GM21576 (cell line): ENCODE results near the gene ICAM4.

Experiments
- ATAC-seq: cut with Tn5 transposase; IDR thresholded peaks from one replicate; pipeline ENCODE4 v1.9.1; 2021; ENCODE audit warnings: mild to moderate bottlenecking, moderate library complexity; ENCODE audit not compliant: unreplicated experiment

ICAM4 gene

GRCh38 chr19:10317045-10317856 lies 30.5 kb downstream of the ICAM4 start:
- ATAC-seq, result no peak

- no peak for ATAC-seq
Measured at GRCh38 chr19:10317857-10318462, 31.2 kb downstream of the ICAM4 start.

GRCh38 chr19:10318807-10319682 lies 32.3 kb downstream of the ICAM4 start:
- ATAC-seq, result no peak

- ATAC-seq, result no peak
Measured at GRCh38 chr19:10320602-10321416, 34.1 kb downstream of the ICAM4 start.

- no peak for ATAC-seq
Measured at GRCh38 chr19:10321417-10321797, 34.7 kb downstream of the ICAM4 start.

- no peak for ATAC-seq
Measured at GRCh38 chr19:10321874-10322835, 35.4 kb downstream of the ICAM4 start.

GRCh38 chr19:10325732-10326131 lies 39.0 kb downstream of the ICAM4 start:
- no peak for ATAC-seq

GRCh38 chr19:10327793-10328192 lies 41.0 kb downstream of the ICAM4 start:
- no peak for ATAC-seq

GRCh38 chr19:10328558-10329429 lies 42.0 kb downstream of the ICAM4 start:
- no peak for ATAC-seq

GRCh38 chr19:10329555-10329954 lies 42.8 kb downstream of the ICAM4 start:
- ATAC-seq, result no peak

GRCh38 chr19:10332158-10332964 lies 45.6 kb downstream of the ICAM4 start:
- no peak for ATAC-seq

GRCh38 chr19:10332965-10333757 lies 46.4 kb downstream of the ICAM4 start, which contains the start of gene RAVER1:
RAVER1 (minus strand) TSS chr19:10333529; CDS start chr19:10333507, 22 bp downstream.
- peak; percentile 78 for ATAC-seq

GRCh38 chr19:10333758-10334587 lies 47.2 kb downstream of the ICAM4 start:
- ATAC-seq, result no peak

GRCh38 chr19:10334588-10335351 lies 48.0 kb downstream of the ICAM4 start:
- no peak for ATAC-seq

GRCh38 chr19:10335352-10335985 lies 48.7 kb downstream of the ICAM4 start:
- ATAC-seq, result no peak
